ENCODE measurements around the gene CUX1.
"Not testable (repeated sequence)": the region's sequence is repeated elsewhere in the genome, so short reads cannot be mapped to it uniquely, and the experiment has no call there.

Gene CUX1

GRCh38 chr7:102305414-102306268 lies 488.2 kb downstream of the CUX1 start:
- no peak for DNase-seq (ENCODE audit: low read depth, low spot score)

GRCh38 chr7:102306916-102307677 lies 489.7 kb downstream of the CUX1 start:
- peak; percentile 86 for DNase-seq (ENCODE audit: low read depth, low spot score)

GRCh38 chr7:102310414-102310815 lies 493.0 kb downstream of the CUX1 start:
- no peak for DNase-seq (ENCODE audit: low read depth, low spot score)

- DNase-seq (ENCODE audit: low read depth, low spot score) = no peak
These were observed 494.9 kb downstream of the CUX1 start for GRCh38 chr7:102312317-102312716.

- DNase-seq (ENCODE audit: low read depth, low spot score) = no peak
These were observed 496.8 kb downstream of the CUX1 start for GRCh38 chr7:102313997-102314780.

- no peak for DNase-seq (ENCODE audit: low read depth, low spot score)
These were observed 500.0 kb downstream of the CUX1 start for GRCh38 chr7:102317231-102318059.

- peak; percentile 55 for DNase-seq (ENCODE audit: low read depth, low spot score)
These were observed 501.1 kb downstream of the CUX1 start for GRCh38 chr7:102318482-102318971.

GRCh38 chr7:102319671-102320070 lies 502.2 kb downstream of the CUX1 start:
- DNase-seq (ENCODE audit: low read depth, low spot score) = no peak

- no peak for DNase-seq (ENCODE audit: low read depth, low spot score)
These were observed 502.8 kb downstream of the CUX1 start for GRCh38 chr7:102320181-102320580.

GRCh38 chr7:102320601-102321350 lies 503.4 kb downstream of the CUX1 start:
- no peak for DNase-seq (ENCODE audit: low read depth, low spot score)

GRCh38 chr7:102321351-102322201 lies 504.1 kb downstream of the CUX1 start:
- peak; percentile 17 for DNase-seq (ENCODE audit: low read depth, low spot score)

- DNase-seq (ENCODE audit: low read depth, low spot score) = no peak
These were observed 504.8 kb downstream of the CUX1 start for GRCh38 chr7:102322202-102322715.

- DNase-seq (ENCODE audit: low read depth, low spot score) = no peak
These were observed 506.4 kb downstream of the CUX1 start for GRCh38 chr7:102323914-102324195.

GRCh38 chr7:102325106-102325505 lies 507.7 kb downstream of the CUX1 start:
- DNase-seq (ENCODE audit: low read depth, low spot score) = not testable (repeated sequence)

GRCh38 chr7:102326157-102326889 lies 508.9 kb downstream of the CUX1 start:
- DNase-seq (ENCODE audit: low read depth, low spot score) = no peak

GRCh38 chr7:102327183-102327582 lies 509.8 kb downstream of the CUX1 start:
- DNase-seq (ENCODE audit: low read depth, low spot score) = not testable (repeated sequence)

GRCh38 chr7:102328863-102329262 lies 511.4 kb downstream of the CUX1 start:
- DNase-seq (ENCODE audit: low read depth, low spot score) = not testable (repeated sequence)

GRCh38 chr7:102329366-102329765 lies 511.9 kb downstream of the CUX1 start:
- DNase-seq (ENCODE audit: low read depth, low spot score) = not testable (repeated sequence)

Measured in astrocyte of the hippocampus (primary cell).